Measurements from ENCODE around the gene PCDH9. TPM values are rescaled to one million over a fixed set of nuclear protein-coding genes. Genes with fewer than 3 reads are reported as not detected.

Gene PCDH9
- total RNA-seq, 1 experiment from 2014 or later: 10.1 TPM

DNA sequence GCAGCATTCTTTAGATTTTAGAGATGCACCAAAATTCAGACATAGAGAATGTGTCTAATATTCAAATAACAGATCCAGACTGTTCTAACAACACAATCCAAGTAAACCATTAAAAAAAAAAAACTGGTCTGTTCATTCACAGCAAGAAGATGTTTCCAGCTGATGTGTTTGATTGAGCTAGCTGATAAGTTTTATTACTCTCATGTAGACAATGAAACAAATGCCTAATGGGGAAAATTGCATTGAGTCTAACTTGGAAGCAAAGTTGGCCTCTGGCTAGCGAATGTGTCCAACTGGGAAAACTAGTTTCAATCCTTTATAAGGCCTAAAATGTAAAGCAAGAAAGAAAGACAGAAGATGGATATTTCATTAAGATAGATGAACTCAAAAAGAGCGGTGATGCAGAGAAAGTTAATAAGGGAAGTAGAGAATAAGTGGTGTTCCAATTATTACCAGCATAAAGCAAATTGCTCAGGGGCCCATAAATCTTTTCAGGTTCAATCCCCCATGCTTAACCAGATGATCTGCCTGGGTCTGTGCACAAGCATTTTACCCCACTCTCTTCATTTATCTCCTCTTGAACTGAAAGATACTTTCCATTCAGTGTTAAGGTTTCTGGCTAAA lies 54.2 kb downstream of the PCDH9 start:
- Mint-ChIP-seq H3K36me3 (ENCODE audit: insufficient read depth, unreplicated experiment) (no peaks in the 10 kb centered on the region), H3K27me3 (ENCODE audit: insufficient read depth, unreplicated experiment) (no peaks in the 10 kb centered on the region), H3K9me3 (ENCODE audit: unreplicated experiment) (no peaks in the 10 kb centered on the region), H3K27ac (ENCODE audit: low read depth, unreplicated experiment) (no peak overlapping the region), H3K4me3 (ENCODE audit: unreplicated experiment) (no peak overlapping the region), H3K4me1 (ENCODE audit: insufficient read depth, unreplicated experiment) (no peaks in the 10 kb centered on the region)
- POLR2A ChIA-PET: no interaction called here
- CTCF ChIA-PET: no interaction called here
- intact Hi-C loops (cut with micrococcal nuclease): no loop called here
- TF ChIP-seq, protein P1, sequence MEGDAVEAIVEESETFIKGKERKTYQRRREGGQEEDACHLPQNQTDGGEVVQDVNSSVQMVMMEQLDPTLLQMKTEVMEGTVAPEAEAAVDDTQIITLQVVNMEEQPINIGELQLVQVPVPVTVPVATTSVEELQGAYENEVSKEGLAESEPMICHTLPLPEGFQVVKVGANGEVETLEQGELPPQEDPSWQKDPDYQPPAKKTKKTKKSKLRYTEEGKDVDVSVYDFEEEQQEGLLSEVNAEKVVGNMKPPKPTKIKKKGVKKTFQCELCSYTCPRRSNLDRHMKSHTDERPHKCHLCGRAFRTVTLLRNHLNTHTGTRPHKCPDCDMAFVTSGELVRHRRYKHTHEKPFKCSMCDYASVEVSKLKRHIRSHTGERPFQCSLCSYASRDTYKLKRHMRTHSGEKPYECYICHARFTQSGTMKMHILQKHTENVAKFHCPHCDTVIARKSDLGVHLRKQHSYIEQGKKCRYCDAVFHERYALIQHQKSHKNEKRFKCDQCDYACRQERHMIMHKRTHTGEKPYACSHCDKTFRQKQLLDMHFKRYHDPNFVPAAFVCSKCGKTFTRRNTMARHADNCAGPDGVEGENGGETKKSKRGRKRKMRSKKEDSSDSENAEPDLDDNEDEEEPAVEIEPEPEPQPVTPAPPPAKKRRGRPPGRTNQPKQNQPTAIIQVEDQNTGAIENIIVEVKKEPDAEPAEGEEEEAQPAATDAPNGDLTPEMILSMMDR (IDR thresholded peaks at IDR 0.05; ENCODE audit: unreplicated experiment): no peak
- no peak for DNase-seq (ENCODE audit: unreplicated experiment)
- no TSS peak for BruUV-seq (replicated peaks)

DNA sequence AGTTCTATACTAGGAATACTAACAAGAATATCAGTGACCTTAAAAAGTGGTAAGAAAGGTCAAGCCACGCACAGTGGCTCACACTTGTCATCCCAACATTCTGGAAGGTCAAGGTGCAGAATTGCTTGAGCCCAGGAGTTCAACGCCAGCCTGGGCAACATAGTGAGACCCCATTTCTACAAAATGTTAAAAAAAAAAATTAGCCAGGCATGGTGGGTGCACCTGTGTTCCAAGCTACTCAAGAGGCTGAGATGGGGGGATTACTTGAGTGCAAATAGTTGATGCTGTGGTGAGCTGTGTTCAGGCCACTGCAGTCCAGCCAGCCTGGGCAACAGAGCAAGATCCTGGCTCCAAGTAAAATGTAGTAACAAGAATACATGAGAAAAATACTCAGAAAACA lies 61.8 kb downstream of the PCDH9 start:
- intact Hi-C loops (cut with micrococcal nuclease): no loop called here
- Mint-ChIP-seq H3K4me3 (ENCODE audit: unreplicated experiment) (no peak overlapping the region), H3K4me1 (ENCODE audit: insufficient read depth, unreplicated experiment) (no peaks in the 10 kb centered on the region), H3K27me3 (ENCODE audit: insufficient read depth, unreplicated experiment) (no peaks in the 10 kb centered on the region), H3K27ac (ENCODE audit: low read depth, unreplicated experiment) (no peak overlapping the region), H3K9me3 (ENCODE audit: unreplicated experiment) (no peaks in the 10 kb centered on the region), H3K36me3 (ENCODE audit: insufficient read depth, unreplicated experiment) (no peaks in the 10 kb centered on the region)
- no peak for DNase-seq (ENCODE audit: unreplicated experiment)
- POLR2A ChIA-PET: no interaction called here
- TF ChIP-seq, protein P1 (IDR thresholded peaks at IDR 0.05; ENCODE audit: unreplicated experiment): no peak
- CTCF ChIA-PET: no interaction called here
- BruUV-seq (replicated peaks): no TSS peak

- H3K4me1 Mint-ChIP-seq (ENCODE audit: insufficient read depth, unreplicated experiment): no peaks in the 10 kb centered on the region
- H3K9me3 Mint-ChIP-seq (ENCODE audit: unreplicated experiment): no peaks in the 10 kb centered on the region
Observed at GRCh38 chr13:67167420-67167819, 62.7 kb downstream of the PCDH9 start.

GRCh38 chr13:67161176-67161575 lies 69.0 kb downstream of the PCDH9 start:
- POLR2A ChIA-PET: no interaction called here
- Mint-ChIP-seq H3K36me3 (ENCODE audit: insufficient read depth, unreplicated experiment) (no peaks in the 10 kb centered on the region), H3K4me3 (ENCODE audit: unreplicated experiment) (no peak overlapping the region), H3K27me3 (ENCODE audit: insufficient read depth, unreplicated experiment) (no peaks in the 10 kb centered on the region), H3K4me1 (ENCODE audit: insufficient read depth, unreplicated experiment) (no peaks in the 10 kb centered on the region), H3K9me3 (ENCODE audit: unreplicated experiment) (no peaks in the 10 kb centered on the region), H3K27ac (ENCODE audit: low read depth, unreplicated experiment) (no peak overlapping the region)
- TF ChIP-seq, protein P1 (IDR thresholded peaks at IDR 0.05; ENCODE audit: unreplicated experiment): no peak
- CTCF ChIA-PET: no interaction called here
- intact Hi-C loops (cut with micrococcal nuclease): no loop called here
- no peak for DNase-seq (ENCODE audit: unreplicated experiment)
- BruUV-seq (replicated peaks): no TSS peak

More at GRCh38 chr13:67167420-67167819, 62.7 kb downstream of the PCDH9 start:
- intact Hi-C loops (cut with micrococcal nuclease): no loop called here
- H3K36me3 Mint-ChIP-seq (ENCODE audit: insufficient read depth, unreplicated experiment): no peaks in the 10 kb centered on the region
- no TSS peak for BruUV-seq (replicated peaks)
- no peak overlapping the region for H3K27ac Mint-ChIP-seq (ENCODE audit: low read depth, unreplicated experiment)
- POLR2A ChIA-PET: no interaction called here
- no peaks in the 10 kb centered on the region for H3K27me3 Mint-ChIP-seq (ENCODE audit: insufficient read depth, unreplicated experiment)
- no peak overlapping the region for H3K4me3 Mint-ChIP-seq (ENCODE audit: unreplicated experiment)
- CTCF ChIA-PET: no interaction called here
- DNase-seq (ENCODE audit: unreplicated experiment): no peak
- TF ChIP-seq, protein P1 (IDR thresholded peaks at IDR 0.05; ENCODE audit: unreplicated experiment): no peak

Data from MCF 10A (cell line).